Measurements from ENCODE around the gene DEPDC5.

DEPDC5 gene

DNA sequence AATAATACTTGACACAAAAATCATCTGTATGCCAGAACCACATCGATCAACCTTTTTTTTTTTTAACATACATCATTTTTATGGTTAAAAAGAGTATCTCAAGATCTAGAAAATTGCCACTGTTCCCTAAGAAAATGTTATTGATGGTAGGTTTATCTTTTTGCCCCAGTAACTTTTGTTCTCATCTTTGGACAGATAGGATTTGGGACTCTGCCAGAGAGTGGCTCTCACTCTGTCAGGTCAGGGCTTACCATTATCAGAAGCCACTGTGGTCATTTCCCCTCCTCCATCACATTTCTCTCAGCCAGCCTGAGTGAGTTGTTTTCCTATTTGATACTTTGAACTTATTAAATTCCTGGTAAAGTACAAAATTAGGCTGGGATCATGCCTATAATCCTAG lies 142.7 kb downstream of the DEPDC5 start:
- DNase-seq, result no peak

GRCh38 chr22:31897842-31898805 lies 144.3 kb downstream of the DEPDC5 start:
- DNase-seq, result no peak

DNA sequence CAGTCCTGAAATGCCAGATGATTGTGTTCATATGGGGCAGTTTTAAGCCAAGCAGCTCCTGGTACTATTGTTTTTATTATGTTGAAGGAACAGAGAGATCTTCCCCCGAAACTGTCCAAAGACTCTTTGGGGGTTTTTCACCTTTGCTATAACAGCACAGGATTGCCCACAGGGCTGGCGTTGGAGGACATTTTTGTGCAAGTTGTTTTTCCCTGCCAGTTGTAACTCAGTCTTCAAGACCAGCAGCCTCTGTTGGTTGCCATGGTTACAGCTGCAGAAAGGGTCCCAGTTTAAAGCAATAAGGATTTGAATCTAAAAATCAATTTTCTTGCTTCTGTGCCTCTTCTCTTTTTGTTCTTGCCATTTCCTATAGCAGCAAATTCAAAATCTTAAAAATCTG lies 145.1 kb downstream of the DEPDC5 start:
- DNase-seq, result no peak

GRCh38 chr22:31899669-31900068 lies 145.8 kb downstream of the DEPDC5 start:
- DNase-seq, result no peak

DNA sequence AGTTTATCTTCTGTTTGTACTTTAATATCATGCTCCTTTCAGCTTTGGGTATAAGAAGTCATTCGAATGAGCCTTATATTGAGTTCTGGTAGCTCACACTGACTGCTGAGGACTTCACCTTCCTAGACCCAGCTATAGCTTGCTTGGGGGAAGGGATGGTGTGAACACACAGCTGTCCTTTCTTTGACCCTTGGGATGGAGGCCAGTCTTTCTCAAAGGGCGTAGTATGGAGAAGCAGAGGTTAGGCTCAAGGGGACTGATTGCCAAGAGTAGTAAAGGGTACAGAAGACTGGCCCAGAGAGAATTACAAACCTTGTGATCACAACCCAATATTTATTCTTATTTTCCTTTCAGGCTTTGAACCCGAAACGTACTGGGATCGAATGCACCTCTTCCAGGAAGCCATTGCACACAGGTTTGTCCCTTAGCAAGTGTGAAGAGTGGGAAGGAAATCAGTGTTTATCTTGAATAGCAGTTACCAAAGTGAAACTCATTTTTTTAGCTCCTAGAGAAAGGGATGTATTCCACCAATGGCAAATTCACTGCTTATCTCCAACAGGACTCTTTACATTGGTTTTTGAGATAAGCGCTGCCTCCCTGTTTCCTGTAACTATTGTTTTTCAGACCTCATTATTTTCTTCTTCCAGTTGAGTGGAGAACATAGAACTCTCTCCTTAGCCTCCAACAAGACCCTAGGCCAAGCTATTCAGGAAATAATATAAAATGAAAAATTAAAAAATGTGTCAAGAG lies 147.7 kb downstream of the DEPDC5 start:
- no peak for DNase-seq

GRCh38 chr22:31904651-31905050 lies 150.8 kb downstream of the DEPDC5 start:
- DNase-seq, result no peak

DNA sequence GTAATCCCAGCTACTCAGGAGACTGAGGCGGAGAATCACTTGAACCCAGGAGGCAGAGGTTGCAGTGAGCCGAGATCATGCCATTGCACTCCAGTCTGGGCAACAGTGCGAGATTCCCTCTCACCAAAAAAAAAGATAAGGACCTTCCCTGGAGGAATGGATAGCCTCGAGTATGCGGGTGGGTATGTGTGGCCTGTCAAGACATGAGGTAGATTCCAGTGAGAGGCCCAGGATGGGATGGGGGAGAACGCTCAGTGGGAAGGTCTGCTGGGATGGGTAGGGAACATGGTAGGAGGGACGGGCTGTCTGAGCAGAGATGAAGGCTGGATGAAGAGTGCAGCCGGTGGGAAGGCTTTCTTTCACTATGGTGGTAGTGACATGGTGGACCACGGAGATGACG lies 151.5 kb downstream of the DEPDC5 start:
- no peak for DNase-seq

DNA sequence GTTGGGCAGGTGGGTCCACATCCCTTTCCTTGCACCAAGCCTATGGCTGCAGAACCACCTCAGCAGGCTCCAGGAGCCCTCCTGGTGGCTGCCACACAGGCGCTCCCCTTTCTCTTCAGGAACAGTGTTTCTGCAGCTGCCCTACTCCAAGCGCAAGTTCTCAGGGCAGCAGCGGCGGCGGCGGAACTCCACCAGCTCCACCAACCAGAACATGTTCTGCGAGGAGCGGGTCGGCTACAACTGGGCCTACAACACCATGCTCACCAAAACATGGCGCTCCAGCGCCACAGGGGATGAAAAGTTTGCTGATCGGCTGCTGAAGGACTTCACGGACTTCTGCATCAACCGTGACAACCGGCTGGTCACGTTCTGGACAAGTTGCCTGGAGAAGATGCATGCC lies 152.3 kb downstream of the DEPDC5 start:
- no peak for DNase-seq

DNA sequence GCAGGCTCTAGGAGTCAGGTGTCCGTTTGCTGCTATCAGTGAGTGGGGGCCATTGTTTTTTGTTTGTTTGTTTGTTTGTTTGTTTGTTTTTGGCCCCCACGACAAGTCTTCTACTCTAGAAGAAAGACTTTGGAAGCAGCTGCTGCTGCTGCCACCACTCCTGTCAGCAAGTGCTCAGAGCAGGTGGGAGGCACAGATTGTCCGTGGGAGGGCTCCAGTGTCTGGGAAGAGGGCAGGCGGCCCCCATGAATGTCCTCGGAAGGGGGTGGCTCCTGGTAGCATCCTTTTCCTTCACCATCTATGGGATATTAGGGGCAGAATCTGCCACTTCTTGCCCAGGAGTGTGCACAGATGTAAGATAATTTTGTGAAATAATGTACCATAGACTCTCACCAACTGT lies 152.8 kb downstream of the DEPDC5 start:
- DNase-seq, result no peak

DNA sequence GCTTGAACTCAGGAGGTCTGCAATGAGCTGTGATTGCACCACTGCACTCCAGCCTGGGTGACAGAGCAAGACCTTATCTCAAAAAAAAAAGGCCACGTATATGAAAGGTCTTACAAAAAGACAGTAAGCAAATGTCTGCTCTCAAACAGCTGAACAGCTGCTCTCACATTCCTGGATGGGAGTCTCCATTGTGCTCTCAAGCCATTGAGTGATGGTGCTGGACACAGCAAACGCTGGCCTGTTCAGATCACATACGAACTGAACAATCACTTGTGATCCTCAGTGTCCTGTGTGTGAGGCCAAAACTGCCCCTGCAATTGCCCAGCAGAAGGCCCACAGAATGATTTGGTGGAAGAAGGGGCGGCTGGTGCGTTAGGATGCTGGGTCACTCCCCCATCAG lies 156.2 kb downstream of the DEPDC5 start:
- DNase-seq, result no peak

GRCh38 chr22:31911565-31912406 lies 158.0 kb downstream of the DEPDC5 start:
- no peak for DNase-seq

DNA sequence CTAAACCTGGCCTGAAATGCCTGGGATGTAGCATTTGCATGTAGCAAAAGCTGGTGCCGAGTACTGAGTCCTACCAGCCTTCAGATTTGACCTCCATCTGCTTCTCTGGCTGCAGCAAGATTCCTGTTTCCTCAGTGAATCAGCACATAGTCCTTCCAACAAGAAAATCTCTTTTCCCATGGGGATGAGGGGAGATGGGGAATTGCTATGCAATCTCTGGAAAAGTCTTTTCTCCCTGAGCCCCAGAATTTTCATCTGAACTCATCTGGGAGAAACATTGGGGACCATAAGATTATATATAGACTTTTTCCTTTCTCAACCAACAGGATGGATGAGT lies 158.6 kb downstream of the DEPDC5 start:
- no peak for DNase-seq

DNA sequence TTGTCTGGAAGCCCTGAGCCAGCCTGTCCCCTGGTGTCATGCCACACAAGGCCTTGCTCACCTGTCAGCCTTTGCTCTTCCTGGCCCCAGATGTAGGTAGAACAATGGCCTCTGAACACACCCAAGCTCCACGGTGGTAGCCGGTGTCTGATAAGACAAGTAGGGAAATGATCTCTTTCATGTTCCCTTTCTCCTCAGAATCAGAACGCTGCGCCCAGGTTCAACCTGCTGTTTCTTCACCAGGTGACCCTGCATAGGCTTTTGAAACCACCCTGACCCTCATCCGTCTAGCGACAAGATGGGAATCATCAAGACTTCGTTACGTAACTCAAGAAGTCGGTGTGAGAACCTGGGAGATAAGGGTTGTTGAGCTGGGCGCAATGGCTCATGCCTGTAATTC lies 161.8 kb downstream of the DEPDC5 start:
- DNase-seq, result no peak

- DNase-seq, result no peak
Observed at GRCh38 chr22:31917227-31917921, 163.6 kb downstream of the DEPDC5 start.

- DNase-seq, result no peak
Observed at GRCh38 chr22:31919730-31920129, 165.9 kb downstream of the DEPDC5 start.

- DNase-seq, result no peak
Observed at GRCh38 chr22:31920306-31920705, 166.5 kb downstream of the DEPDC5 start.

GRCh38 chr22:31921106-31921505 lies 167.3 kb downstream of the DEPDC5 start:
- DNase-seq, result no peak

DNA sequence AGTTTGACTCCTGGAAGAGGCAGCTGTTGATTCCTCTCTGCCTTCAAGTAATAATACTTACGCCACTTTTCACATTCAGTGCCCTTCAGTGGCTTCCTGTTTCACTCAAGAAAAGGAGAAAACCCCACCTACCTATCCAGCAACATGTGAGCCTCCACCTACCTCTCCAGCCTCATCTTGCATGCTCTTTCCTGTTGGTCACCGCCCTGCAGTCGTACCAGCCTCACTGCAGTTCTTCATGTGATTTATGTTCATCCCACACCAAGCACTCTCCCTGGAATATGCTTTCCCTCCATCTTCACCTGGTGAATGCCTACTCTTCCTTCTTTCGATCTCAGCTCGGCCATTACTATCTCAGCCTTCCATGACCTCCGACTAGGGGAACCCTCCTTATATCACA lies 168.7 kb downstream of the DEPDC5 start:
- no peak for DNase-seq

DNA sequence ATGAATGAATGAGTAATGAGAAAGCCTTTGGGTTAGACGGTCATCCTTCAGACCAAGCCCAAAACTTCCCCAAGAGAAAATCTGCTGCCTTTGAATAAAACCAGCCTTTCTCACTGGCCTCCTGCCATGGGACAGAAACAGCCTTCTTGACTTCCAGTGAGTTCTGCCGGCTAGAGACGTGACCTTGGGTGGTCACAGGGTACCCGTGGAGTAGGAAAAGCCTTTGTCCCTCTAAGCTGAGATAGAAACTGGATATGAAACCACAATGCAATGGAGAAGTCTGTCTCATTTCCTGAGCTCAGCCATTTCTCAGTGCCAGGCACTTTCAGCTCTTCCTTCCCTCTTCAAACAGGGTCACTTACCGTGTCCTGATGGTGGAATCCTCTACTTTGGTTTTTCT lies 169.3 kb downstream of the DEPDC5 start:
- DNase-seq, result no peak

DNA sequence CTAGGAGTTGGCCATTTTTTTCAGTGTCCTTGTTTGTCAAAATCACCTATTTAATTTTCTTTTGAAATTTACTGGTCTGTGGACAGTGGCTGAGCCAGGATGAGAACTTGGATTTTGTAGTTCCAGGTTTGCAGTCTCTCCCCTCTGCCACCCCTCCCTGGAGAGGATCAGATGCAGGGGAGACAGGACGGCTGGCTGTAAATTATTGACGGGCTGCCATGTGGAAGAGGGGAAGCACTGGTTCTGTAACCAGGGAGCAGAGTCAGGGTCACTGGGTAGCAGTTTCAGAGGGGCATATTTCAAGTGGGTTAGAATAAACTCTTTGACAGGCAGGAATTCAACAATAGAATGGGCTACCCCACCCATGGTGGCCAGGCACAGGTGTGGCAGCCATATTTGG lies 169.9 kb downstream of the DEPDC5 start:
- DNase-seq, result no peak

DNA sequence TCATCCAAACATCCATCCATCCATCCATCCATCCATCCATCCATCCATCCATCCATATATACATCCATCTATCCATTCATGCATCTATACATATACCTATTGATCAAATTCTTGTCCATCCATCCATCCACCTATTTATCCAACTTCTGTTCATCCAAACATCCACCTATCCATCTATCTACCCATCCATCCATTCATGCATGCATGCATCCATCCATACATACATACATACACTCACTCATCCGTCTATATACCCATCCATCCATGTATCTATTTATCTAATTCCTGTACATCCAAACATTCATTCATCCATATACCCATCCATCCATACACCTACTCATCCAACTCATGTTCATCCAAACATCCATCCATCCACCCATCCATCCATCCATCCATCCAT lies 171.2 kb downstream of the DEPDC5 start:
- DNase-seq, result no peak

DNA sequence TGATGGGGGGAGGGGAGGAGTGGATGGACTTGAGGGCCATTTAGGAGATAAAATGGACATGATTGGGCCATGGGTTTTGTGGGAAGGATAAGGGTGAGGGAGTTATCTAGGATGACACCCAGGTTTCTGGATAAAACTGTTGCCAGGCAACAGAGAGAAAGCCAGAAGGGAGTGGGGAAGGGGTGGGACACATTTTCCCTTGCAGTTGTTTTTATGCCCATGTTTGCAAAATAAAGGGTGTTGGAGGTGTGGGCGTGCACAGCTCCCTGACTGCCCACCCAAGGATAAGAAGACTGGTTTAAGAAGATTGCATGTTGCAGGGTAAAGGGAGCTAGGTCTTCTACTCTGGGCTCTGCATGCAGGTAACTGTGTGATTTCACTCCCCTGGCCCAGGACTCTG lies 172.2 kb downstream of the DEPDC5 start:
- no peak for DNase-seq

- no peak for DNase-seq
Observed at GRCh38 chr22:31926969-31927368, 173.2 kb downstream of the DEPDC5 start.
